HG02938 (cell line): ENCODE measurements around the gene CLSTN1.

ENCODE experiments used
- ATAC-seq: cut with Tn5 transposase; IDR thresholded peaks from one replicate; pipeline ENCODE4 v1.9.1; 2021; ENCODE audit warnings: mild to moderate bottlenecking, moderate library complexity; ENCODE audit not compliant: unreplicated experiment

CLSTN1 gene

DNA sequence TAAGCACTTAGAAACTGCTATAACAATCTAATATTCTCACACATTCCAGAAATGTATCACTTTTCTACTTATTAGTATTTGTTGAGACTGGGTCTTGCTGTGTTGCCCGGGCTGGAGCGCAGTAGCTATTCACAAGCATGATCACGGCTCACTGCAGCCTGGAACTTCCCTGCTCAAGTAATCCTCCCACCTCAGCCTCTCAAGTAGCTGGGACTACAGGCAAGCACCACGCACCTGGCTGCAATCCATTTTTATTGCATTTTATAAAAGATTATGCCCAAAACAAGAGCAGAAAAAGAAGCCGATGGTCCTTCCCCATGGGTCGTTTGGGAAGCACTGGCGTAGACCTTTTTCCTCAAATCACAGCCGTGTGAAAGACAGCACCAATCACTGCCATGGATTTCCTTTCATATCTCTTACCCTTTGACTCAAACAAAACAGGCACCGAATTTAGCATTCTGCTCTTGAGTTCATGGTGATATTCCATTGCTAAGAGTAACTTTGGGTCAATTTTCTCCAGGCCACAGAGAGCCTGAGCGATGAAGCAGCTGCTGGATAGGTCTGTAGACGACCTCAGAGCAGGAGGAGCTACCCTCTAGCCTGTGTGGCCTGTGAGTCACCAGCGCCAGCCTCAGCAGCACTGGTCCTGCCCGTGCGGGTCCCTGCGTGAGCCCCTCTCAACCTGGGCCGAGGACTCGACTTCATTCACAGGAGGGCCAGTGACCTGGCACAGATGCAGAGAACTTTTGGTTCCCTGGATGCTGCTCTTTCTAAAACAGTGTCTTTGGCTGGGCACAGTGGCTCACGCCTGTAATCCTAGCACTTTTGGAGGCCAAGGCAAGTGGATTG is 91.4 kb downstream of the CLSTN1 start:
- ATAC-seq = no peak

DNA sequence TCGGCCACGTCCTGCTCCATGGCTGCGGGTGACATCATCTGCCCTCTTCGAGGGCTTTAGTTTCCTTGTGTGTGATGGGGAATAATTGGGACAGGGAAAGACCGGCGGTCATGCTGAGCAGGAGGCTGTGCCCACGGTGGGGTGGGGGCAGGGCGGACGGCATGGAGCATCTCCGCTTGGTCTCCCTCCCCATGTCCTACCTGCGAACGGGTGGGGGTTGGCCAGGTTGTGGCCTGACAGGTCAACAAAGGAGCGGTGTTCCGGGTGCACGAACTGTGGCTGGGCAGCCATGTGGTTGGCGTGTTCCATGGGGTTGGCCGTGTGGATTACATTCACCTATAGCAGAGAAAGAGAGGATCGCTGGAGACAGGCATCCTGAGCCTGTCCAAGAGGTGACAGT is 92.2 kb downstream of the CLSTN1 start:
- no peak for ATAC-seq

DNA sequence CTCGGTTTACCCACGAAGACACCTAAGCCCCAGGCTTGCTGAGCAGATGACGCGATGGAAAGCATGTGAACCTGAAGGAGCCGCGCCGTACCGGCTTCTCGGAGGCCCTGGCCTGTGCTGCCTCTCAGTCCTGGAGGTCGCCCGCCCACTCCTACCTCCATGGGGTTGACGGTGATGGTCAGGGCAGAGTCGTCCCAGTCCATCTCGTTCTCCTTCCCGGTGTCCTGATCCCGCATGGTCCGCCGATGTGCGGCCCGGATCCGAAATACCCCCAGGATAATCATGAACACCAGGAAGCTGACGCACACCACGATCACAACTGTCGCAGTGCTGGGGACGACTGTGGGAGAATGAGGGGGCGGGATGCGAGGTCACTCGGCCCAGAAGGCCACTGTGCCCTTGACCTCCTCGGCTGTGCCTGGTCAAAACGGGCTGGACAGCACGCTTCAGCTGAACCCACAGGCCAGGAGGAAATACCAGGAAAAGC is 92.7 kb downstream of the CLSTN1 start:
- no peak for ATAC-seq

DNA sequence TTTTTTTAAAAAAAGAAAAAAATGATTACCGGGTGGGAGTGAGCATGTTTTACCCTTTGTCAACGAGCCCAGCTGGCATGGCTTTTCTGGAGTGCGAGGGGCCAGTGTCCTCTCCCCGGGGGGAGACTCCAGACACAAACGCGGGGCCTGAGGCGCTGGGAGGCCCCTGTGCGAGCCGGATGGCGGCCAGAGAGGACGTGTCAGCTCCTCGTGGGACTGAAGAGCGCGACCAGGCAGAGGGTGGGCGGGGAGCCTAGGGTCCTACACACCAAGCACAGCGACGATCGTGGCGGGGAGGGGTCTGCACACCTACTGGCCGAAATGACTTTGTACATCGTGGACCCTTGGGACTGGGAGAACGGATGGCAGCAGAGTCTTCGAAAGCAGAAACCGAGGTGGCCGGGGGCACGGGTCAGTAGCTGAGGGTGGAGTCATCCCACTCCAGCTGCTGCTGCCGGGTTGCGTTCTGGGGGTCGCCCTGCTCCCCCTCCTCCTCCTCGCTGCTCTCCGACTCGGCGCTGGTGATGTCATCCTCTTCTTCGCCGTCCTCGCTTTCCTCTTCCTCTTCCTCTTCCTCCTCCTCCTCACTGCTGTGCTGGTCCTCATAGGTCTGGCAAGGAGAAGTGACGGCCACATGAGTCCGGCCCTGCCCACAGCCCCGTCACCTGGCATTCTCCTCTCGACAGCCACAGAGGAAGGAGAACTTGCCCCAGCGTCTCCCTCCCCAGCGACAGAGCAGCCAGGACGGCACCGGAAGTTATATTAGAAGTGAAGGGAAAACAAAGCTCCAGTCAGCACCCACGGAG is 93.5 kb downstream of the CLSTN1 start:
- no peak for ATAC-seq

DNA sequence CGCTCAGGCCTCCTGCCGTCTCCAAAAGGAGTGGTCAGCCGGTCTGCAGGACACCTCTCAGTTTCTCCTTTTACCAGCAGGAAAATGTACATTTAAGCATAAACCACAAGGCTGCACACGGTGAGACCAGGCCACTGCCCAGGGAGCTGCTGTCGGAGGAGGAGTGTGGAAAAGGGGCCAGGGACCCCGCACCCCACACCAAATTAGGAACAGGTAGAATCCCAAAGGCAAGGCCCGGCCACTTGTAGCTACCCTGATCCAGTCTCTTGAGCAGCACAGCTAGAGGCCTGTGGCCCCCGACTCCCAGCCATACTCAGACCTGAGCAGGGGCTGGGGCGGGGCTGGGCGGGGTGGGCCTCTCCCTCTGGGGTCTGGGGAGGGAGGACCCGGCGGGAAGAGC is 94.2 kb downstream of the CLSTN1 start:
- ATAC-seq = no peak

DNA sequence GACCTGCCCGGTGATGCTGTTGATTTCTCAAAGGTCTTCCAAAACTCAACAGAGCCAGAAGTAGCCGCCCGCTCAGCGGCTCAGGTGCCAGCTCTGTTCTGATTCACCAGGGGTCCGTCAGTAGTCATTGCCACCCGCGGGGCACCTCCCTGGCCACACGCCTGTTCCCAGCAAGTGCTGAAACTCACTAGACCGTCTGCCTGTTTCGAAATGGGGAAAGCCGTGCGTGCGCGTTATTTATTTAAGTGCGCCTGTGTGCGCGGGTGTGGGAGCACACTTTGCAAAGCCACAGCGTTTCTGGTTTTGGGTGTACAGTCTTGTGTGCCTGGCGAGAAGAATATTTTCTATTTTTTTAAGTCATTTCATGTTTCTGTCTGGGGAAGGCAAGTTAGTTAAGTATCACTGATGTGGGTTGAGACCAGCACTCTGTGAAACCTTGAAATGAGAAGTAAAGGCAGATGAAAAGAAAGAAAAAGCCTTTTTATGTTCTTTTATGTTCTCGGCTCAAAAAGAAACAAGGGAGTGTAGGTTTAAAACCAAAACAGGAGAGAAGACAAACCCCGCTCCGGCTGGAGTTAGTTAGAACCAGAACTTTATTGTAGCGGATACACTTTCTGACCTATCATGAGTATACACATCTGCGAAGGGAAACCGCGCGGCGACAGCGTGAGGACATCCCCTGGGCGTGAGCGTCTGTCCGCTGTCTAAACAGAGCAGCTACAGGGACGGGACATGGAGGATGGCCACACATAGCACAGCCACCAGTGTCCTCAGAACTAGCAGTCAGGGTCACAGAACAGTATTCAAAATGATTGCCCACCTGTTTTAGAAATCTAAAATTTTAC is 95.1 kb downstream of the CLSTN1 start:
- no peak for ATAC-seq

DNA sequence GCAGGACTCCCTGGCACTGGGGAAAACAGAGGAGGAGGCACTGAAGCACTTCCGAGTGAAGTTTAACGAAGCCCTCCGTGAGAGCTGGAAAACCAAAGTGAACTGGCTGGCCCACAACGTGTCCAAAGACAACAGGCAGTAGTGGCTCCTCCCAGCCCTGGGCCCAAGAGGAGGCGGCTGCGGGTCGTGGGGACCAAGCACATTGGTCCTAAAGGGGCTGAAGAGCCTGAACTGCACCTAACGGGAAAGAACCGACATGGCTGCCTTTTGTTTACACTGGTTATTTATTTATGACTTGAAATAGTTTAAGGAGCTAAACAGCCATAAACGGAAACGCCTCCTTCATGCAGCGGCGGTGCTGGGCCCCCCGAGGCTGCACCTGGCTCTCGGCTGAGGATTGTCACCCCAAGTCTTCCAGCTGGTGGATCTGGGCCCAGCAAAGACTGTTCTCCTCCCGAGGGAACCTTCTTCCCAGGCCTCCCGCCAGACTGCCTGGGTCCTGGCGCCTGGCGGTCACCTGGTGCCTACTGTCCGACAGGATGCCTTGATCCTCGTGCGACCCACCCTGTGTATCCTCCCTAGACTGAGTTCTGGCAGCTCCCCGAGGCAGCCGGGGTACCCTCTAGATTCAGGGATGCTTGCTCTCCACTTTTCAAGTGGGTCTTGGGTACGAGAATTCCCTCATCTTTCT is 96.7 kb downstream of the CLSTN1 start:
- ATAC-seq = no peak

DNA sequence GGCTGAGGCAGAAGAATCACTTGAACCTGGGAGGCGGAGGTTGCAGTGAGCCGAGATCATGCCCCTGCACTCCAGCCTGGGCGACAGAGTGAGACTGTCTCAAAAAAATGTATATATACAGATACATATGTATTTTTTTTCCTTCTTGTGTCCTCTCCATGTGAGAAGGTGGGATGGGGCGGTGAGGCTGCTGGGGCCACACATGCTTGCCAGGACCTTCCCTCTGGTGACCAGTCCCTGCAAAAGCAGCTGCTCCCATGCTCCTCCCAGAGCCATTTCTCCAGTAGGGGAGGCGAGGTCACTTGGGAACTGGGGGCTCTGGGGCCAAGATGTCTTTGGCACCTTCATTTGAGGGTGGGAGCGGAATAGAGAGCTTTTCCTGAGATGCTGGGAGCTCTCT is 97.4 kb downstream of the CLSTN1 start:
- no peak for ATAC-seq

DNA sequence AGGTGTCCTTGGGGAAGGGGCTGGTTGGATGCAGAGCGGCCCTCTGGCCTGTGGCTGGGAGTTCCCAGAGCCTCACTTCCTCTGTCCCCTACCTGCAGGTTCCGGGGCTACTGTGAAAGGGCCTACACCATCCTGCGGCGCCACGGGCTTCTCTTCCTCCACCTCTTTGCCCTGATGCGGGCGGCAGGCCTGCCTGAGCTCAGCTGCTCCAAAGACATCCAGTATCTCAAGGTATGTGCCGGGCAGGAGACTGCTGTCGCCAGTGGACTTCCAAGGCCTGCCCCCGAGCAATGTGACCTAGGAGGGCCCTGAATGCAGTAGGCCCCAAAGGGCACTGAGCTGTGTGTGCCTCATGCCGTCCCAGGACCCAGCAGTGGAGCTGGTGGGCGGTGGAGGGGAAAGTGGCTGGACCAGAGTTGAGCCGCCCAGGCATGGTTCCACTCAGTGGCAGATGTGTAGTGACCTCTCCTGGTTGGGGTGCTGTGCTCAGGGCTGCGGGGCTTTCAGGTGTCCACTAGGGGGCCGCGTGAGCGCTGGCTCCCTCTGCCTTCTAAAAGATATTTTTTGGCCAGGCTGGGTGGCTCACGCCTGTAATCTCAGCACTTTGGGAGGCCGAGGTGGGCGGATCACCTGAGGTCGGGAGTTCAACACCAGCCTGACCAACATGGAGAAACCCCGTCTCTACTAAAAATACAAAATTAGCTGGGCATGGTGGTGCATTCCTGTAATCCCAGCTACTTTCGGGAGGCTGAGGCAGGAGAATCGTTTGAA is 98.9 kb downstream of the CLSTN1 start:
- ATAC-seq = peak; percentile 54

DNA sequence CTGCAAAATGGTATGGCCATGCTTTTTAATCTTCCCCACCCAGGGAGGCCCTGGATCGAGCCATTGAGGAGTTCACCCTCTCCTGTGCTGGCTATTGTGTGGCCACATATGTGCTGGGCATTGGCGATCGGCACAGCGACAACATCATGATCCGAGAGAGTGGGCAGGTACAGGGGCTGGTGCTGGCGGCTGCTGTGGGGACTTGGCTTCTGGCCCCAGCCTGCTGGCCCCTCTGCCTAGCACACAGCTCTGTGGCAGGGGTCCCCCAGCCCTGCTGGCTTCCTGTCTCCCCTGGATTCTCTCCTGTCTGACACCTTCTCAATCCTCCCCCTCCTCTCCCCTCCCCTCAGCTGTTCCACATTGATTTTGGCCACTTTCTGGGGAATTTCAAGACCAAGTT is 99.8 kb downstream of the CLSTN1 start:
- ATAC-seq = no peak

DNA sequence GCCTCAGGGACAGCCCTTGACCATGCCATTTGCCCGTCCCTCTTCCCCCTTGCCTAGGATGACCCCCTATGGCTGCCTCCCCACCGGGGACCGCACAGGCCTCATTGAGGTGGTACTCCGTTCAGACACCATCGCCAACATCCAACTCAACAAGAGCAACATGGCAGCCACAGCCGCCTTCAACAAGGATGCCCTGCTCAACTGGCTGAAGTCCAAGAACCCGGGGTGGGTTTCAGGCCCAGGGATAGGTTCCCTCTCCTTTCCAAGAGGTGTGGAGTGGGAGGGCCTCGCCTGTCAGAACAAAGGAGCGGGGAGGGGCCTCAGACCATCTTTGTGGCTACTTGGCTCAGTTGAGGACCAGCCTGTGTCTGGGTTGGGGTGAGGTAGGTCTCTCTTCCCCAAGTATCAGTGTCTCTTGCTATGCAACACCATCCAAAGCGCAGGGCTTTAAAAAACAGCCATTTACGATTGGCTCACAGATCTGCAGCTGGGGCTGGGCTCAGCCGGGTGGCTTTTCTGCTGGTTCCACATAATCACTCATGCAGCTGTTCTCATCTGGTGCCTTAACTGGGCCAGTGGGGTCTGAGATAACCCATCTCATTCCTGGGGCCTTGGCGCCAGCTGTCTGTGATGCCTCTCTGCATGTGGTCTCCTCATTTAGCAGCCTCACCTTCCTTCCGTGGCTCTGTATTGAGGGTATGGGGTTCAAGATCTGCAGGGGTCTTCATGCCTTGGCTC is 100.5 kb downstream of the CLSTN1 start:
- ATAC-seq = no peak

DNA sequence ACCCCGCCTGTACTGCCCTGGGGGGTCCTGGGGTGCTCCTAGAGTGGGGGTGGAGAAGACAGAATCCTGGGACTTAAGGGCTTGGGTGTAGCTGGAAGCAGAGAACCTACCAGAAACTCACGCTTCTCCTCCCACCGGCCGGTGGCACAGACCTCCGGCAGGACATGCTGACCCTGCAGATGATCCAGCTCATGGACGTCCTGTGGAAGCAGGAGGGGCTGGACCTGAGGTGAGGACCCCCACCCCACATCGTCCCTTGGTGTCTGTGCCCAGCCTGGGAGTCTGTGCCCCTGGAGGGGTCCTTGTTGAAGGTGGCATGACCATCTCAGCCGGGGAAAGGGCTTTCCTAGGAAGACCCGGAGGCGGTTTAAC is 101.4 kb downstream of the CLSTN1 start:
- no peak for ATAC-seq

DNA sequence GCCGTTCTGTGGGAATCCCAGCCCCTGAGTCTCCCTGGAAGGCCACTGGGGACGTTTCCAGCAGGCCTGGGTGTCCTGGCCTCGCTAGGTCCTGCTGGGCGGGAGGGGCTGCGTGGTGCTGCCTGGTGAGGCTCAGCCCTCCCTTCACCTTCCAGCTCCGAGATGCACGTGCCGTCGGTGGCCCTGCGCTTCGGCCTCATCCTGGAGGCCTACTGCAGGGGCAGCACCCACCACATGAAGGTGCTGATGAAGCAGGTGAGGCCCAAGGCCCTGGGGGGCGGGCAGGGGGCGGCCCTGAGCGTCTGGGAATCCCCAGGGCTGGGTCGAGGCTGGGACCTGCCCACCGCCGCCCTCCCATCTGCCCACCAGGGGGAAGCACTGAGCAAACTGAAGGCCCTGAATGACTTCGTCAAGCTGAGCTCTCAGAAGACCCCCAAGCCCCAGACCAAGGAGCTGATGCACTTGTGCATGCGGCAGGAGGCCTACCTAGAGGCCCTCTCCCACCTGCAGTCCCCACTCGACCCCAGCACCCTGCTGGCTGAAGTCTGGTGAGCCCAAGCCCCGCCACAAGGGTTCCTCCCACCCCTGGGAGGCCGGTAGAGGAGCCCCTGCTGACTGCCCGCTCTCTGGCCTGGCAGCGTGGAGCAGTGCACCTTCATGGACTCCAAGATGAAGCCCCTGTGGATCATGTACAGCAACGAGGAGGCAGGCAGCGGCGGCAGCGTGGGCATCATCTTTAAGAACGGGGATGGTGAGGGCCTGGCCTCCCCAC is 102.0 kb downstream of the CLSTN1 start:
- ATAC-seq = no peak

DNA sequence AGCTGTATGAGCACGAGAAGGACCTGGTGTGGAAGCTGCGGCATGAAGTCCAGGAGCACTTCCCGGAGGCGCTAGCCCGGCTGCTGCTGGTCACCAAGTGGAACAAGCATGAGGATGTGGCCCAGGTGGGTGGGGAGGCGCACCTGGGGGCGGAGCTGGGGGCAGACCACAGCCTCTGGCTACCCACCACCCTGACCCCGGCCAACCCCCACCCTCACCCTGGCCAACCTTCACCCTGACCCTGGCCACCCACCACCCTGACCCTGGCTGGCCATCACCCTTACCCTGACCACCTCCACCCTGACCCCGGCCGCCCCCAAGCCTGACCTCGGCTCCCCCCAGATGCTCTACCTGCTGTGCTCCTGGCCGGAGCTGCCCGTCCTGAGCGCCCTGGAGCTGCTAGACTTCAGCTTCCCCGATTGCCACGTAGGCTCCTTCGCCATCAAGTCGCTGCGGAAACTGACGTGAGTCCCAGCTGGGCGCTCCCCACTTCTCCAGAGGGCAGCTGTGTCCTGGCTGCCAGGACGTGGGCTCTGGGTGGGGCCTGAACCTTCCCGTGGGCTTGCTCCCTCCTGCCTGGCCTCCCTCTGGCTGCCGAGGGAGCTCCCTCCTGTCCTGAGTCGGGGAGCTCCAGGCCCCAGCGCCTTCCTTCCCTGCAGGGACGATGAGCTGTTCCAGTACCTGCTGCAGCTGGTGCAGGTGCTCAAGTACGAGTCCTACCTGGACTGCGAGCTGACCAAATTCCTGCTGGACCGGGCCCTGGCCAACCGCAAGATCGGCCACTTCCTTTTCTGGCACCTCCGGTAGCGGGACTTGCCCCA is 102.8 kb downstream of the CLSTN1 start:
- ATAC-seq = no peak

DNA sequence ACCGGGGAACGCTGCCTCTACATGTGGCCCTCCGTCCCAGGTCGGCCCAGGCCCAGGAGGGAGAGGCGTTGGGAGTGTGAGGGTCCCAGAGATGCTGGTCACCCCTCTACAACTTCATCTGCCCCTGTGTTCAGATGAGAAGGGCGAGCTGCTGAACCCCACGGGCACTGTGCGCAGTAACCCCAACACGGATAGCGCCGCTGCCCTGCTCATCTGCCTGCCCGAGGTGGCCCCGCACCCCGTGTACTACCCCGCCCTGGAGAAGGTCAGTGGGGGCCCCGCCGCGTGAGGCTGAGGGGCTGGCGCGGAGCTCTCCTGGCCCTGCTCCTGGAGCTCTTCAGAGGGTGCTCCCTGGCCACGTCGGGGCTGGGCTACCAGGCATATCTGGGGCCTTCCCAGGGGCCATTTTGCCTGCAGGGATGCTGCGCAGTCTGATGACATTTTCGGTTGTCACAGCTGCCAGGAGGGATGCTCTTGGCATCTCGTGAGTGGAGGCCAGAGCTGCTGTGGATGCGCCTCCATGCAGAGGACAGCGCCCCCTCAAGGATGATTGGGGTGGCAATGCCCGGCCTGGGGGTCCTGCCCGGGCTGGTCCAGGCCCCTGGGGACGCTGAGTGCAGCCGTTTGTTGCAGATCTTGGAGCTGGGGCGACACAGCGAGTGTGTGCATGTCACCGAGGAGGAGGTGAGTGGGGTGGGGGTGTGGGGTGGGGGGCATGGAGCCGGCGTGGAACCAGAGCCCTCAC is 103.6 kb downstream of the CLSTN1 start:
- ATAC-seq = no peak

DNA sequence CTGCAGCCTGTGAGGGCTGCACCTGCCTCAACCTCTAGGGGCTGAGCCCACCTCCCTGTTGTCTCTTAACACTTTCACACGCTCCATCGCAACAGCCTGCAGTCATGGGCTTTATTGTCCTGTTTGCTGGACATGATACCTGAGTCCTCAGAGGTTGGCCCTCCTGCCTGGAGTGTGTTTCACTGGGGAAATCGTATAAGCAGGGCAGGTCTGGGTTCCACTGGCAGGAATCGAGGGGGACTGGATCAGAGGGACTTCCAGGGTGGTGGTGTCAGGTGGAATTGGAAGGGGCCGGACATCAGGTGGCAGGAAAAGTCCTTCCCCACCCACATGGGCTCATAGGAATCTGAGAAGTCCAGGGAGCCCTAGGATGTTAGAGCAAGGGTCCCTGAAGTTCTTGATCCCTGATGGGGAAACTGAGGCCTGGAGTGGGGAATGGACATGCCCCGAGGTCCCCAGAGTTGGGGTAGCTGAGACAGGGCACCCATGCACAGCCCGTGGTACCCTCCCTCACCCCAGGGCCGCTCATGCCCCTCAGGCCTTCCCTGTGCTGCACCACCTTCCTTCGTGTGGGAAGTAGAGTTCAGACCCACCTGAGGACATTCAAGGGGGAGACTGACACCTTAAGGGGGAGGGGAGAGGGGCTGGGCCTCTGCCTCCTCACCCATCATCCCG is 105.6 kb downstream of the CLSTN1 start:
- ATAC-seq = peak; percentile 9
